Stimulated activated CD8-positive, alpha-beta memory T cell treated with anti-CD3 and anti-CD28 coated beads, Interleukin-2, amount 100 ng/mL, for 1 hour (primary cell): ENCODE data around the gene MIEN1.
"Not testable (repeated sequence)": the region's sequence is repeated elsewhere in the genome, so short reads cannot be mapped to it uniquely, and the experiment has no call there.

Experiments used
- DNase-seq, 2 donors: peaks; one replicate each; pipeline ENCODE4 v3.0.0-alpha.2; 2020; ENCODE audit warnings: low read depth in 2 of 2

The MIEN1 gene

GRCh38 chr17:39716073-39716818, 14.1 kb downstream of the MIEN1 start:
- no peak for DNase-seq

DNA sequence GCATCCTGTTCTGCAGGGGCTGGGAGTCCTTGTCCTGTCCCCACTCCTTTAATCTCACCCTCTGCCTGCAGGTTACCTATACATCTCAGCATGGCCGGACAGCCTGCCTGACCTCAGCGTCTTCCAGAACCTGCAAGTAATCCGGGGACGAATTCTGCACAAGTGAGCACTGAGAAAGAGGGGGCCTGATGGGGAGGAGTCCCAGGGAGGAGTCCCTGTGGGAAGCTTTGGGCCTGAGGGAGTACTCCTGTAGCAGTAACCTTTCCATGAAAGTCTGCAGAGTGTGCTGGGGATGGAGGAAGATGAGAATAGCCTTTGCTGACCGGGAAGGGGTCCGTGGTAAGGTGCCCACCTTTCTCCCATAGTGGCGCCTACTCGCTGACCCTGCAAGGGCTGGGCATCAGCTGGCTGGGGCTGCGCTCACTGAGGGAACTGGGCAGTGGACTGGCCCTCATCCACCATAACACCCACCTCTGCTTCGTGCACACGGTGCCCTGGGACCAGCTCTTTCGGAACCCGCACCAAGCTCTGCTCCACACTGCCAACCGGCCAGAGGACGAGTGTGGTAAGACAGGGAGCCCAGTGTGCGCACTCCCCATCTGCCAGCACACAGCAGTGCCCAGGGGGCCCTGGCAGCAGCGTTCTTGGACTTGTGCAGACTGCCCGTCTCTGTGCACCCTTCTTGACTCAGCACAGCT, 14.8 kb downstream of the MIEN1 start:
- no peak for DNase-seq

- no peak for DNase-seq
These were observed 16.1 kb downstream of the MIEN1 start for GRCh38 chr17:39714234-39714633.

DNA sequence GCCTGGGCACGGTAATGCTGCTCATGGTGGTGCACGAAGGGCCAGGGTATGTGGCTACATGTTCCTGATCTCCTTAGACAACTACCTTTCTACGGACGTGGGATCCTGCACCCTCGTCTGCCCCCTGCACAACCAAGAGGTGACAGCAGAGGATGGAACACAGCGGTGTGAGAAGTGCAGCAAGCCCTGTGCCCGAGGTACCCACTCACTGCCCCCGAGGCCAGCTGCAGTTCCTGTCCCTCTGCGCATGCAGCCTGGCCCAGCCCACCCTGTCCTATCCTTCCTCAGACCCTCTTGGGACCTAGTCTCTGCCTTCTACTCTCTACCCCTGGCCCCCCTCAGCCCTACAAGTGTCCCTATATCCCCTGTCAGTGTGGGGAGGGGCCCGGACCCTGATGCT, 18.5 kb downstream of the MIEN1 start:
- DNase-seq = no peak

DNA sequence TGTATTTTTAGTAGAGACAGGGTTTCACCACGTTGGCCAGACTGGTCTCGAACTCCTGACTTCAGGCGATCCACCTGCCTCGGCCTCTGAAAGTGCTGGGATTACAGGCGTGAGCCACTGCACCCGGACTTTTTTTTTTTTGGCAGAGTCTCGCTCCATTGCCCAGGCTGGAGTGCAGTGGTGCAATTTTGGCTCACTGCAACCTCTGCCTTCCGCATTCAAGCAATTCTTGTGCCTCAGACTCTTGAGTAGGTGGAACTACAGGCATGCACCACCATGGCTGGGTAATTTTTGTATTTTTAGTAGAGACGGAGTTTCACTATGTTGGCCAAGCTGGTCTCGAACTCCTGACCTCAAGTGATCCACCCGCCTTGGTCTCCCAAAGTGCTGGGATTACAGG, 19.3 kb downstream of the MIEN1 start:
- DNase-seq = not testable (repeated sequence)

GRCh38 chr17:39709998-39710964, 20.1 kb downstream of the MIEN1 start:
- DNase-seq = no peak

- DNase-seq = no peak
These were observed 20.9 kb downstream of the MIEN1 start for GRCh38 chr17:39709319-39709997.

DNA sequence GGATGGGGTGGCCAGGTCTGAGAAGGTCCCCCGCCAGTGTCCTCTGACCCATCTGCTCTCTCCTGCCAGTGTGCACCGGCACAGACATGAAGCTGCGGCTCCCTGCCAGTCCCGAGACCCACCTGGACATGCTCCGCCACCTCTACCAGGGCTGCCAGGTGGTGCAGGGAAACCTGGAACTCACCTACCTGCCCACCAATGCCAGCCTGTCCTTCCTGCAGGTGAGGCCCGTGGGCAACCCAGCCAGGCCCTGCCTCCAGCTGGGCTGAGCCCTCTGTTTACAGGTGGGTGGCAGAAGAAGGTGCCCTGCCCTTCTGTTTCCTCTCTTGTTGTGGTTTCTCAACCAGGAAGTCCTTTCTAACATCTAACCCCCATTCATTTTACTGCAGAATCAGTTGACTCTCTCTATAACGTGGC, 23.4 kb downstream of the MIEN1 start:
- no peak for DNase-seq

- DNase-seq = no peak
These were observed 23.9 kb downstream of the MIEN1 start for GRCh38 chr17:39706383-39706782.

- no peak for DNase-seq
These were observed 24.5 kb downstream of the MIEN1 start for GRCh38 chr17:39705786-39706348.

- DNase-seq = no peak
These were observed 25.3 kb downstream of the MIEN1 start for GRCh38 chr17:39704821-39705551.

DNA sequence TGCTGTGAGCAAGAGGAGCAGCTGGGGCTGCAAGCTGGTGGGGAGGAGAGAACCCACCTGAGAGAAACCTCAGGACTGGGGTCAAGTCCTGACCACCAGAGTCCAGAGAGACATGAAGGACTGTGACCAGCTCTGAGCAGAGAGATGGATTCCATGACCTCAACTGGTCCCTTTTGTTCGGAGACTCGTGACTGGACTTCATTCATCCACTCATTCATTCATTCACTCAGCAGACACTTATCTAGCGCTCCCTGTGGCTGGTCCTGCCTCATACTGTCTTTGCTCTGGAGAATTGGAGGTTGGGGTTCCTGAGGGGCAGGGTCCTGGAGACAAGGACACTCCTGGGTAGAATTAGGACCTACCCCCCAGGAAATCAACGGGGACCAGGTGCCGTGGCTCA, 26.4 kb downstream of the MIEN1 start:
- no peak for DNase-seq

DNA sequence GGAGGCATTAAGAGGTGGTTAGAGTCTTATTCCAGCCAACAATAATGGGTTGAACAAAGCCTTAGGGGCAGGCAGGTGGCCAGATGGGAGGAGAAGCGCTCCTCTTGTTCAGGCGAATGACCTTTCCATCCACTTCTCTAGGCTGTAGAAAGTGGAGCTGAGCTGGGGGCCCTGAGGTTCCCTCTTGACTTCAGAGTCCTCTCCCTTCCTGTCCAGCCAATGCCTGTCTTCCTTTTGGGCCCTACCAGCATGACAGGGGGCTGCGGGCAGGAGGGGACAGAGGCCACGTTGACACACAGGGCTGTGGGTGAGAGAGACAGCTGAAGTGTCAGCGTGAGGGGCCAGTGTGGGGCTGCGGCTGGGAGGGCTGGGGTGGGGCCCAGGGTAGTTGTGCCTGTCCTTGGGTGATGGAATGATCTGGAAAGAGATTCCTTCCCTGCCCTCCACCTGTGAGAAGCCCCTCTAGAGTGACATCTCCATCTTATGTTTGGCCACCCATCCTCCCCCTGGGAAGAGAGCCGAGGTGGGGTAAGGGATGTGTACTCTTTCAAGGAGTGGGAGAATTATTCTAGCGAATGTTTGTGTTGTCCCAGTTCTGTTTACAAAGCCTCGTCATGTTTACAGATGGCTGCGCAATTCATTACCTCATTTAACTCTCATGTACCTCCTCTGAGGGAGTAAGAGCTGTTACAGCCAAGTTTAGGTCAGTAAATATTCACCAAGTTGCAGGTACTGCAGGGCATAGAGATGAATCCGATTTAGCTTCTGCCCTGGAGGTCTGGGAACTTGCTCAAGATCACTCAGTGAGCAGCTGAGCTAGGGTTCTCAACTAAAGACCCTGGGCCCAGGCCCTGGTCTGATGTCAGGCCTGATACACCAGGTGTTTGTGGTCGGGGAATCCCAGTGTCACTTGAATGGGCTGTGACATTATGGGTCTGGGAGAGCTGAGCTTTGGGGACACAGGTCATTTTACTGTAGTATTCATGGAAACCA, 27.1 kb downstream of the MIEN1 start:
- DNase-seq = no peak

DNA sequence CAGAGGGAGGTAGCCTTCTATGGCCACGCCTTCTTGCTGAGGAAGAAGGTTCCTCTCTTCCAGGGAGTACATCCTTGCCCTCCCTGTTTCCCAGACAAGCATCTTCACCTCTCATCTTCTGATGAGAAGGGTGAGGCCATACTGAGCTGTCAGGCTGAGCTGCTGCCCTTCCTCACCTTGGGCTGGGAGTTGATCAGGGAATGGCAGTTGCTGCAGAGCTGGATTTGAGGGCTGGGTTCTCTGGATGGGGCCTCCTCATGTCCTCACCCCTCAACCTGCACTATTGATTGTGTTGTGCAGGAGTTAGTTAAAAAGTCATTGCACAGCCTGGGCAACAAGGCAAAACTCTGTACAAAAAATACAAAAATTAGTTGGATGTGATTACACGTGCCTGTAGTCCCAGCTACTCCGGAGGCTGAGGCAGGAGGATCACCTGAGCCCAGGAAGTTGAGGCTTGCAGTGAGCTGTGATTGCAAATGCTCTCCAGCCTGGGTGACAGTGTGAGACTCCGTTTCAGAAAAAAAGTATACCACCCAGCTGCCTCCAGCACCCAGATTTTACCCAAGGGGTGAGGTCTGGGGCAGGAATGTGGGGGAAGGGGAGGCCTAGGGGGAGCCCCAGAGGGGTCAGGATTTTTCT, 28.4 kb downstream of the MIEN1 start:
- no peak for DNase-seq

GRCh38 chr17:39701012-39701783, 29.1 kb downstream of the MIEN1 start:
- no peak for DNase-seq

- DNase-seq = no peak
These were observed 30.0 kb downstream of the MIEN1 start for GRCh38 chr17:39700148-39700987.

DNA sequence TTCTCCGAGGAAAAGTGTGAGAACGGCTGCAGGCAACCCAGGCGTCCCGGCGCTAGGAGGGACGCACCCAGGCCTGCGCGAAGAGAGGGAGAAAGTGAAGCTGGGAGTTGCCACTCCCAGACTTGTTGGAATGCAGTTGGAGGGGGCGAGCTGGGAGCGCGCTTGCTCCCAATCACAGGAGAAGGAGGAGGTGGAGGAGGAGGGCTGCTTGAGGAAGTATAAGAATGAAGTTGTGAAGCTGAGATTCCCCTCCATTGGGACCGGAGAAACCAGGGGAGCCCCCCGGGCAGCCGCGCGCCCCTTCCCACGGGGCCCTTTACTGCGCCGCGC, 30.5 kb downstream of the MIEN1 start, which contains the start of gene ERBB2:
Gene ERBB2 (plus strand): TSS at position 247 of the 330 bp plus-strand sequence. CDS start 175 bp downstream, outside the sequence.
- DNase-seq = no peak
